Urinary bladder (tissue), 4 donors: ENCODE data around the gene ZNF281. TPM values are rescaled to one million over a fixed set of nuclear protein-coding genes. Genes with fewer than 3 reads are reported as not detected.
"Not testable (repeated sequence)": the region's sequence is repeated elsewhere in the genome, so short reads cannot be mapped to it uniquely, and the experiment has no call there.

Experiments used
- DNase-seq: peaks from one replicate; pipeline ENCODE4 v3.0.0-alpha.2; 2015; ENCODE audit errors: extremely low spot score
- H3K27ac ChIP-seq: one replicate; pipeline ENCODE4 v1.5.1; 2013; ENCODE audit warnings: low read depth, mild to moderate bottlenecking, moderate library complexity
- H3K36me3 ChIP-seq: one replicate; pipeline ENCODE4 v1.6.1; 2013; ENCODE audit warnings: mild to moderate bottlenecking, moderate library complexity; ENCODE audit not compliant: insufficient read depth
- H3K4me1 ChIP-seq: one replicate; pipeline ENCODE4 v1.6.1; 2013; ENCODE audit warnings: mild to moderate bottlenecking, moderate library complexity; ENCODE audit not compliant: insufficient read depth
- H3K4me3 ChIP-seq: one replicate; pipeline ENCODE4 v1.5.1; 2013; ENCODE audit warnings: low read depth, low read length
- WGBS: extraction: QIAGEN DNeasy Blood & Tissue Kit; methylation state at CpG from one replicate; pipeline ENCODE4 v1.1.7; 2013; 5-methylcytosine and 5-hydroxymethylcytosine counted together
- polyA plus RNA-seq: library from polyadenylated mRNA; stranded (reverse); fragments of 200-250 nt; gene quantifications from one replicate; pipeline ENCODE4 v1.2.3, GENCODE V29; 2013
- total RNA-seq: library from RNA; depleted of rRNA; stranded (reverse); fragments of >200 nt; gene quantifications from one replicate; pipeline ENCODE4 v1.2.3, GENCODE V29; 2014
- donor health status: healthy with polysubstance abuse.
- donor health status: healthy.

Gene ZNF281
- total and polyA plus RNA-seq, 2 donors: 6.4 to 28.0 TPM

- H3K36me3 ChIP-seq, H3K27ac ChIP-seq, DNase-seq, H3K4me3 ChIP-seq, H3K4me1 ChIP-seq: not testable (repeated sequence)
- WGBS: 83% methylated on average over 7 of the region's 7 CpGs
These were observed 28.6 kb upstream of the ZNF281 start for GRCh38 chr1:200438413-200438812.

GRCh38 chr1:200437556-200438203 is 27.8 kb upstream of the ZNF281 start:
- WGBS: 46% methylated on average over 5 of the region's 5 CpGs

GRCh38 chr1:200437088-200437487 is 27.3 kb upstream of the ZNF281 start:
- H3K27ac ChIP-seq: no peak overlapping the region
- H3K36me3 ChIP-seq: no peaks in the 10 kb centered on the region
- DNase-seq: no peak
- H3K4me3 ChIP-seq: no peak overlapping the region
- no peaks in the 10 kb centered on the region for H3K4me1 ChIP-seq

More at GRCh38 chr1:200437556-200438203, 27.8 kb upstream of the ZNF281 start:
- no peak for DNase-seq
- no peaks in the 10 kb centered on the region for H3K36me3 ChIP-seq
- no peak overlapping the region for H3K4me3 ChIP-seq
- H3K27ac ChIP-seq: no peak overlapping the region
- H3K4me1 ChIP-seq: no peaks in the 10 kb centered on the region

GRCh38 chr1:200436436-200436835 is 26.6 kb upstream of the ZNF281 start:
- H3K4me3 ChIP-seq: no peak overlapping the region
- H3K27ac ChIP-seq: no peak overlapping the region
- H3K36me3 ChIP-seq: no peaks in the 10 kb centered on the region
- no peaks in the 10 kb centered on the region for H3K4me1 ChIP-seq
- DNase-seq: no peak

GRCh38 chr1:200435200-200435780 is 25.5 kb upstream of the ZNF281 start:
- H3K4me1 ChIP-seq: no peaks in the 10 kb centered on the region
- DNase-seq: no peak
- no peak overlapping the region for H3K4me3 ChIP-seq
- H3K27ac ChIP-seq: no peak overlapping the region
- no peaks in the 10 kb centered on the region for H3K36me3 ChIP-seq
- WGBS: 59% methylated on average over 8 of the region's 8 CpGs

GRCh38 chr1:200433586-200433985 is 23.8 kb upstream of the ZNF281 start:
- no peaks in the 10 kb centered on the region for H3K4me1 ChIP-seq
- no peak overlapping the region for H3K4me3 ChIP-seq
- H3K27ac ChIP-seq: no peak overlapping the region
- 97% methylated on average over 1 of the region's 1 CpG for WGBS
- DNase-seq: no peak
- no peaks in the 10 kb centered on the region for H3K36me3 ChIP-seq

- no peak overlapping the region for H3K4me3 ChIP-seq
- no peak for DNase-seq
- H3K4me1 ChIP-seq: no peaks in the 10 kb centered on the region
- H3K36me3 ChIP-seq: no peaks in the 10 kb centered on the region
- 83% methylated on average over 1 of the region's 1 CpG for WGBS
- H3K27ac ChIP-seq: no peak overlapping the region
These were observed 22.8 kb upstream of the ZNF281 start for GRCh38 chr1:200432586-200432985.

GRCh38 chr1:200429221-200429751 is 19.4 kb upstream of the ZNF281 start:
- WGBS: 82% methylated on average over 2 of the region's 2 CpGs

GRCh38 chr1:200428482-200429205 is 18.8 kb upstream of the ZNF281 start:
- H3K4me3 ChIP-seq: no peak overlapping the region
- H3K4me1 ChIP-seq: no peaks in the 10 kb centered on the region
- no peak for DNase-seq
- no peaks in the 10 kb centered on the region for H3K36me3 ChIP-seq
- no peak overlapping the region for H3K27ac ChIP-seq
- 44% methylated on average over 4 of the region's 4 CpGs for WGBS

More at GRCh38 chr1:200429221-200429751, 19.4 kb upstream of the ZNF281 start:
- DNase-seq: no peak
- Histone ChIP-seq H3K4me1 (no peaks in the 10 kb centered on the region), H3K36me3 (no peaks in the 10 kb centered on the region), H3K4me3 (no peak overlapping the region), H3K27ac (no peak overlapping the region)

GRCh38 chr1:200427744-200428143 is 17.9 kb upstream of the ZNF281 start:
- 95% methylated on average over 5 of the region's 5 CpGs for whole genome bisulfite sequencing
- DNase-seq: no peak
- H3K27ac ChIP-seq: no peak overlapping the region
- no peaks in the 10 kb centered on the region for H3K4me1 ChIP-seq
- H3K36me3 ChIP-seq: no peaks in the 10 kb centered on the region
- no peak overlapping the region for H3K4me3 ChIP-seq

- no peak overlapping the region for H3K4me3 ChIP-seq
- 91% methylated on average over 2 of the region's 2 CpGs for WGBS
- H3K4me1 ChIP-seq: no peaks in the 10 kb centered on the region
- DNase-seq: no peak
- no peaks in the 10 kb centered on the region for H3K36me3 ChIP-seq
- H3K27ac ChIP-seq: no peak overlapping the region
These were observed 16.4 kb upstream of the ZNF281 start for GRCh38 chr1:200426196-200426595.

GRCh38 chr1:200423235-200423634 is 13.4 kb upstream of the ZNF281 start:
- 90% methylated on average over 6 of the region's 6 CpGs for WGBS
- DNase-seq: no peak
- no peak overlapping the region for H3K27ac ChIP-seq
- H3K4me1 ChIP-seq: no peaks in the 10 kb centered on the region
- H3K4me3 ChIP-seq: no peak overlapping the region
- H3K36me3 ChIP-seq: no peaks in the 10 kb centered on the region

GRCh38 chr1:200422211-200422610 is 12.4 kb upstream of the ZNF281 start:
- no peak overlapping the region for H3K27ac ChIP-seq
- WGBS: 93% methylated on average over 3 of the region's 3 CpGs
- no peaks in the 10 kb centered on the region for H3K4me1 ChIP-seq
- no peak overlapping the region for H3K4me3 ChIP-seq
- H3K36me3 ChIP-seq: no peaks in the 10 kb centered on the region
- no peak for DNase-seq
